Measurements from ENCODE around the gene IQGAP3.

- TF ChIP-seq CTCF (IDR thresholded peaks at IDR 0.05) (no peak), POLR2A (IDR thresholded peaks at IDR 0.05) (no peak), EP300 (IDR thresholded peaks at IDR 0.05) (no peak)
Observed at GRCh38 chr1:156492591-156493080, 79.7 kb downstream of the IQGAP3 start.
